AG10803 (cell line): ENCODE measurements around the gene RCSD1.
"Not testable (repeated sequence)": the region's sequence is repeated elsewhere in the genome, so short reads cannot be mapped to it uniquely, and the experiment has no call there.

Experiments
- DNase-seq: peaks from one replicate; pipeline ENCODE4 v3.0.0; 2010; ENCODE audit warnings: low read depth
- H3K4me3 ChIP-seq: 2 replicates; pipeline ENCODE4 v1.5.1; 2011; ENCODE audit warnings: mild to moderate bottlenecking, low read length, control low read depth
- TF ChIP-seq, protein P1 (sequence below): conservative IDR thresholded peaks from 2 replicates; pipeline ENCODE4 v1.5.1; 2011; ENCODE audit warnings: mild to moderate bottlenecking, low read length, control low read depth, inconsistent platforms

RCSD1 gene

DNA sequence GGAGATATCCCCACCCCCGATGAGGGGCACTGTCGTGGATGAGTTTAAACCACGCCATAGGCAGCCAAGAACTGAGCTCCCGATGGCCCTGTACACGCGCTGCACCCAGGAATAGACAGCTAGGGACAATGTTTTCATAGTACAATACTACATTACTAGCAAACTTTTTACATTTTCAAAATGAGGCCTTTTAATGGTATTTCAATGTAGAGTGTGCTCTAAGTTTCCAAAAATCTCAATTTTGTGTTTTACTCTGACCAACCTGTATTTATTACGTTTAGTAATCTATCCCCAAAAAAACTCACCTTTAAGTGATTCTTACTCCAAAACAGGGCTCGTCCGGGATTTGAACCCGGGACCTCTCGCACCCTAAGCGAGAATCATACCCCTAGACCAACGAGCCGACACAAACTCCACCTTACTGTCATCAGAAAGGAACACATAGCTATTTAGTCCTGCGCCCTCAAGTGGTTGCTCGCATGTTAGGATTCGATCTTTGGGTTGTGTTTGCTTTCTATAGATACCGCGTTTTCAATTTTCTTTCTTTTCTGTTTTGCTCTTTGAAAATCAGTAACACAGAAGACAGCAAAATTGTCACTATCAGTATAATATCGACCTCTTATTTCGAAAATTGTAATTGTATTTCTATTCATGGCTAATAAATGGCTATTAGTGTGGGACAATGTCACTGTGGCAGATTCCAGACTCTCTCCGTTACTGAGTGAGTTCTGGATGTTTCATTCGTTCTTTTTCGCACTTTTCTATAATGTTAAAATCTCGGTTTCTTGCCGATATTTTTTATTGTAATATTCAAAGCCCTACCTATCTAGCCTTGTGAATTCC, 85.3 kb downstream of the RCSD1 start:
- TF ChIP-seq, protein P1, sequence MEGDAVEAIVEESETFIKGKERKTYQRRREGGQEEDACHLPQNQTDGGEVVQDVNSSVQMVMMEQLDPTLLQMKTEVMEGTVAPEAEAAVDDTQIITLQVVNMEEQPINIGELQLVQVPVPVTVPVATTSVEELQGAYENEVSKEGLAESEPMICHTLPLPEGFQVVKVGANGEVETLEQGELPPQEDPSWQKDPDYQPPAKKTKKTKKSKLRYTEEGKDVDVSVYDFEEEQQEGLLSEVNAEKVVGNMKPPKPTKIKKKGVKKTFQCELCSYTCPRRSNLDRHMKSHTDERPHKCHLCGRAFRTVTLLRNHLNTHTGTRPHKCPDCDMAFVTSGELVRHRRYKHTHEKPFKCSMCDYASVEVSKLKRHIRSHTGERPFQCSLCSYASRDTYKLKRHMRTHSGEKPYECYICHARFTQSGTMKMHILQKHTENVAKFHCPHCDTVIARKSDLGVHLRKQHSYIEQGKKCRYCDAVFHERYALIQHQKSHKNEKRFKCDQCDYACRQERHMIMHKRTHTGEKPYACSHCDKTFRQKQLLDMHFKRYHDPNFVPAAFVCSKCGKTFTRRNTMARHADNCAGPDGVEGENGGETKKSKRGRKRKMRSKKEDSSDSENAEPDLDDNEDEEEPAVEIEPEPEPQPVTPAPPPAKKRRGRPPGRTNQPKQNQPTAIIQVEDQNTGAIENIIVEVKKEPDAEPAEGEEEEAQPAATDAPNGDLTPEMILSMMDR = peak; percentile 94
- H3K4me3 ChIP-seq = peak overlapping the region; percentile 95
- peak; percentile 82 for DNase-seq

DNA sequence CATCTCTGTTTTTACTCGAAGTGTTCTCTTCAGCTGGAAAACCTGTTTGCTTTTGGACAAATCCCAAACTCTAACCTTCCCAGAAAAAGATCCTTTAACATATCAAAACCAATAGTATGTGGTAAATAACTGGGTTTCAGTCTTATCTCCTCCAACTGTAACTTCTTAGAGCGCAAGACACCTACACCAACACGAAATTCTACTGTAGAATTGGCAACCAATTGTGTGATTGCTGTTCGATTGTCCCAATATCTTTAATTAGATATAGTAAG, 85.9 kb downstream of the RCSD1 start:
- TF ChIP-seq, protein P1 = no peak
- no peak for DNase-seq
- H3K4me3 ChIP-seq = peak overlapping the region; percentile 71

DNA sequence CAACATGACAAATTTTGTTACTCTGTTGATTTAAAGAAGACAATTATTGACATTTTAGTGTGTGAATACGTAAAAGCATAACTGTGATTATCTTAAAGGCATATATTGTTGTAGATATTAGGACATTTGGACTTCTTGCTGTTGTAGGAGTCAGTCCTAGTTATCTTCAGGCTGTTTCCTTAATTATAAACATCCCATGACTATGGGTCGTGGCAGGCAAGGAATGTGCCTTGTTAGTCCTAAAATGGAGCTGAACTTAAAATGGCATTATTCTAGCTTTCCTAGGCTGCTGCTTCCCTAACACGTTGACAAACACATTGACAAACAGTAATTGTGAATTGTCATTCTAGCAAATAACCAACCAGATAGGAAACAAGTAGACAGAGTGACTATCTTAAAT, 87.3 kb downstream of the RCSD1 start:
- DNase-seq = peak; percentile 51
- H3K4me3 ChIP-seq = no peak overlapping the region
- TF ChIP-seq, protein P1 = no peak

DNA sequence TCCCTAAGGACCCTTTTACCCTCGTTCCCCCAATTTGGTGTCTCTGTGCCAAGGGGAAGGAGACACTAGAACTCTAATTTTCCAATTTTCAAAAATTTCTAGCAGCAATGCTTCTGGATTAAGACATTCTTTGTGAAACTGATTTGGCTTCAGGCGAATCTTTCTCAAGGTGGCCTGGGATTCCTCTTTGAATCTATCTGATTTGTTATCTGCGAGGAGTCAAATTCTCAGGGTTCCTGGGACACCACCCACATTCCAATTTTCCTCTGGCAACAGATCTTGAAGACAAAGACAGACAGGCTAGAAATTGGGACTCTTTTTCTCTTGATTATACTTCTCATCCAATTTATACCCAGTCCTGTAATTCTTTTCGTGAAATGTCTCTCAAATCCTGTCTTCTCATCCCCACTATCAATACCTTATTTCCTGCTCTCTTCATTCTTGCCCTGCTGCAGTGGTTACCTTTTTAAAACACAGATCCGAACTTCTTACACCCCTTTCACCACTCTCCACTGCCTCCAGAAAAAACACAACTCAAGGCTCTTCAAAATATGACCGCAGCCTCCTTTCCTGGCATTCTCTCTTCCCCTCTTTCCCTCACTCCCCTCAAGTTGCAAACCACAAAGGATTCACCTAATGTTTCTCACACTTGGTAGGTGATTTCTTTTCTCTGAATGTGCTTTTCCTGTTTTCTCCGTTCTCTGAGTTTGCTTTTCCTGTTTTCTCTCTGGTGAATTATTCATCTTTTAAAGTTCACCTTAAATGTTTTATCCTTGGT, 89.1 kb downstream of the RCSD1 start:
- no peak overlapping the region for H3K4me3 ChIP-seq
- TF ChIP-seq, protein P1 = no peak
- DNase-seq = no peak

DNA sequence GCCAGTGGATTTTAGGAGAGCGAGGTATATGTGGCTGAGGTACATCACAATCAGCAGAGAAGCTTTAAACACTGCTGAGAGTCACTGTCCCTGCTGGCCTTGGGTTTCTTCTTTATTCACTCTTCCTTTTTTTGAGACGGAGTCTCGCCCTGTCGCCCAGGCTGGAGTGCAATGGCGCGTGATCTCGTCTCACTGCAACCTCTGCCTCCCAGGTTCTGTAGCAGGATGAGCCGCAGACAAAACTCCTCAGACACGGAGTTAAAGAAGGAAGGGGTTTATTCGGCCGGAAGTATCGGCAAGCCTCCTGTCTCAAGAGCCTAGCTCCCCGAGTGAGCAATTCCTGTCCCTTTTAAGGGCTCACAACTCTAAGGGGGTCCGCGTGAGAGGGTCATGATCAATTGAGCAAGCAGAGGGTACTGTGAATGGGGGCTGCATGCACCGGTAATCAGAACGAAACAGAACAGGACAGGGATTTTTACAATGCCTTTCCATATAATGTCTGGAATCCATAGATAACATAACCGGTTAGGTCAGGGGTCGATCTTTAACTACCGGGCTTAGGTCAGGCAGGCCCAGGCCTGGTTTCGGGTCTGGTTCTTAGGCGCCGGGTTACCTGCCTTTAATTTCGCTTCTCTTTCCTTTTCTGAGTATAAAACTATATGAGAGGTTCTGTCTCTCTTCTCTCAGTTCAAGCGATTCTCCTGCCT, 89.8 kb downstream of the RCSD1 start:
- DNase-seq, H3K4me3 ChIP-seq: not testable (repeated sequence)

DNA sequence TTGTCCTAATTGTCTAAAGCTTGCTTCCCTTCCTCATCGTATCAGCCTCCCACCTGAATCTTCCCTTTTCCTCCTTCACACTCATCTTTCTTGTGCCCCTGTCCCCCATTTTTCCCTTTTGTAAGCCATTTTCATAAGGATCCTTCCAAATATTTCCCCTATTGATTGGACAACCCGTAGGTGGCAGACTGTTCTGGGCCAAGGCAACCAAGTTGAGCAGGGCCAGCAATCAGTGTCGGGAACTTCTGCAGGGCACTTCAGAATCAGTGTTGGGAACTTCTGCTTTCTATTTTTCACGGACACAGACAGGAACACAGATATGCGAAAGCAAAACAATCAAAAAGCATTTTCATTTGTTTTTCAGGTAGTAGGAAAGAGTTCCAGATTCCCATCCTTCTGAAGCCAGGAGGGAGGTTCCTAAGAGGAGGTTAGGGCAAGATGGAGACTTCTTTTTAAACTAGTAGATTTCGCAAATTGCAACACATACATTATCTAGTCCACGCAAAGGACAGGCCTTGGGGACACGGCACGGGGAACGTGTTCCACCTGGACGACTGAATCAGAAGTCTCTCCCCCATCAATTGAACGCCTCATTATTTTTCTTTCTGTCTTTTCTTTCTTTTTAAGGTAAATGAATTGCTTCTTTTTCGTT, 91.1 kb downstream of the RCSD1 start:
- peak; percentile 68 for DNase-seq
- H3K4me3 ChIP-seq = peak overlapping the region; percentile 82
- TF ChIP-seq, protein P1 = peak; percentile 68

DNA sequence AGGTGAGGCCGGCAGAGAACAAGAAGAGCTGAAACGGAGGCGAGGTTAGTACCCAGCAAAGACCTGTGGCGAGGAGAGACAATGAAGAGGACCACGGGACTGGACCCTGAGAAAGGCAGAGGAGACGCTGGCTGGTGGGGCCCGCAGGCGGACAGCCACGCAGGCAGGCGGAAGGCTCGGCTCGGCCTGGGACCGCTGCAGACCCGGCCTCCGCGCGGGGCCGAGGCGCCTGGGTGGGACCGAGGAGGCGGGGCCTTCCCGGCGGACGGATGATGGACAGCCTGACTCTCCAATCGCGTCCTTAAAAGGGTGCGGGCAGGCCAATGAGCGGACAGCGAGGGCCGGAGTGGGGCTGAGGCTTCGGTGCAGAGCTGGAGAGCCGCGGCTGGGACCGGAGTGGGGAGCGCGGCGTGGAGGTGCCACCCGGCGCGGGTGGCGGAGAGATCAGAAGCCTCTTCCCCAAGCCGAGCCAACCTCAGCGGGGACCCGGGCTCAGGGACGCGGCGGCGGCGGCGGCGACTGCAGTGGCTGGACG, 91.7 kb downstream of the RCSD1 start, which contains the start of gene MPZL1:
TSS of gene MPZL1 (plus strand) at position 366 of the 535 bp plus-strand sequence. CDS start 170 bp downstream, outside the sequence.
- peak; percentile 94 for DNase-seq
- TF ChIP-seq, protein P1 = no peak
- H3K4me3 ChIP-seq = peak within 1 kb of the TSS; percentile 82
